ENCODE results near the gene MEG3.
"Not testable (repeated sequence)": the region's sequence is repeated elsewhere in the genome, so short reads cannot be mapped to it uniquely, and the experiment has no call there.

The MEG3 gene

DNA sequence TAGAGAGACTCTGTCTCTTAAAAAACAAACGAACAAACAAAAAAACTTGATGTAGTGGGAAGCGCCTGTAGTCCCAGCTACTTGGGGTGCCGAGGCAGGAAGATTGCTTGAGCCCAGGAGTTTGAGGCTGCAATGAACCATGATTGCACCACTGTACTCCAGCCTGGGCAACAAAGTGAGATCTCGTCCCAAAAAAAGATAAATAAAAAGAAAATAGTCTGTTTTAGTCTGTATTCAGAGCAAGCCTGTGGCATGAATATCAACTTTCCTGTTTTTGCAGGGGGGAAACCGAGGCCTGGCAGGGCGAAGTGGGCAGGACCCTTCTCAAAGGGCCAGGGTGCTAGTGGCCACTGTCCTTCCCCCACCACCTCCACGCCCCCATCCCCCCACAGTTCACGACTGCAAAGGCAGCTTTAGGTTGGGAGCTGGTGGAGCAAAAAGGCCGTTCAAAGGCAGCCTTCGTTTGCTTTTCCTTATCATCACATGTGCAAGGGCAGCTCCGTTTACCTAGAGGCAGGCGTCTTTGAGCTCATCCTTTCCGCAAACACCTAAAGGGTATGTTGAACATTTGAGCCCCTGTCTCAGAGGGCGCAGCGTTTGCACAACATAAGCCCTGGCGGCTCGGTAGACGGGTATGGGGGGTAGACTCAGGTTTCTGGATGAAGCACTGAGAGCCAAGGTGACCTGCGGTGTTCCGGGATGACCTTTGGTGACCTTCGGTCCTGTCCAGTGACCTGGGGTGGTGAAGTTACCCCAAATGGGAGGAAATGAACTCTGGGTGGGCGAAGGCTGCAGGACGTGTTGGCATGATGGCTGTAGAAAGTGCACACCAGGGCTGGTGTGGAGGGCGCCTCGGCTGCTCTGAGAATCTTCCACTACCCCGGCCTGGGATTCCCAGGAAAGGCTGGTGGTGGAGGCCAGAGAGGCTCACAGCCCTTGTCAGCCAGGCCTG, 8.7 kb upstream of the MEG3 start:
- DNase-seq, result no peak

- DNase-seq, result no peak
Observed at GRCh38 chr14:100818221-100818699, 7.7 kb upstream of the MEG3 start.

DNA sequence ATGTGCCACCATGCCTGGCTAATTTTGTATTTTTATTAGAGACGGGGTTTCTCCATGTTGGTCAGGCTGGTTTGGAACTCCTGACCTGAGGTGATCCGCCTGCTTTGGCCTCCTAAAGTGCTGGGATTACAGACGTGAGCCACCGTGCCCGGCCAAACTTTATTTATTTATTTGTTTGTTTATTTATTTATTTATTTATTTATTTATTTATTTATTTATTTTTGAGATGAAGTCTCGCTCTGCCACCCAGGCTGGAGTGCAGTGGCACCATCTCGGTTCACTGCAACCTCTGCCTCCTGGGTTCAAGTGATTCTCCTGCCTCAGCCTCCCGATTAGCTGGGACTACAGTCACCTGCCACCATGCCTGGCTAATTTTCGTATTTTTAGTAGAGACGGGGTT, 7.0 kb upstream of the MEG3 start:
- not testable (repeated sequence) for DNase-seq

GRCh38 chr14:100819453-100819828, 6.5 kb upstream of the MEG3 start:
- no peak for DNase-seq

DNA sequence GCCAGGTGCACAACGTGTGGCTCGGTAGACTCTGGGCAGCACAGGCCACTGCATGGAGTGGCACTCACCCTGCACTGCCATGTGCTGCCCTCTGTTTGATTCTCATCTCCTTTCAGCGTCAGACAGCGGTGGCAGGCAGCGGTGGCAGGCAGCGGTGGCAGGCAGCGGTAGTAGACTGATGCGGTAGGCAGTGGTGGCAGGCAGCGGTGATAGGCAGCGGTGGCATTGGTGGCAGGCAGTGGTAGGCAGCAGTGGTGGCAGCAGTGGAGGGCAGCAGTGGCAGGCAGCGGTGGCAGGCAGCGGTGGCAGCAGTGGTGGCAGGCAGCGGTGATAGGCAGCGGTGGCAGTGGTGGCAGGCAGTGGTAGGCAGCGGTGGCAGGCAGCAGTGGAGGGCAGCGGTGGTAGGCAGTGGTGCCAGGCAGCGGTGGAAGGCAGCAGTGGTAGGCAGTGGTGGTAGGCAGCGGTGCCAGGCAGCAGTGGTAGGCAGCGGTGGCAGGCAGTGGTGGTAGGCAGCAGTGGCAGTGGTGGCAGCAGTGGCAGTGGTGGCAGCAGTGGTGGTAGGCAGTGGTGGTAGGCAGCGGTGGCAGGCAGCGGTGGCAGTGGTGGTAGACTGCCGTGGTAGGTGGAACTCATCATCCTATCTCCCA, 6.0 kb upstream of the MEG3 start:
- no peak for DNase-seq

- no peak for DNase-seq
Observed at GRCh38 chr14:100820957-100821356, 5.0 kb upstream of the MEG3 start.

DNA sequence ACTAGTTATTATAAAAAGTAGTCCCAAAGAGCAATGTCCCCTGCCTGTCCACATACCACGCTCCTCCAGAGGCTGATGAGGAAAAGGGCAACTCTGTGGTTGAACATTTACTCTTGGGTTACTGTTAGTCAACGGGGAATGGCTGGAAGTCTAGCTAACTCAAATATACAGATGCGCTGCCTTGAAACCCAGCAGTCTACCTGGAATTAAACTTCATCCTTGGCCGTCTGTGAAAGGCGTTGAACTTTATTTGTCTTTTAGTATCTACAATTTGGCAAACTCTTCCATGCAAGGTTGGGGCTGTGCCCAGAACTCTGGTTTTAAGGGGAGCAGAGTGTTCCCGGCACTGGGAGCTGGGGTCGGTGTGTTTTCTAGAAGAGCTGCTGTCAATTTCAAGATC, 3.9 kb upstream of the MEG3 start:
- DNase-seq, result no peak

GRCh38 chr14:100822532-100823296, 3.2 kb upstream of the MEG3 start:
- DNase-seq, result no peak

DNA sequence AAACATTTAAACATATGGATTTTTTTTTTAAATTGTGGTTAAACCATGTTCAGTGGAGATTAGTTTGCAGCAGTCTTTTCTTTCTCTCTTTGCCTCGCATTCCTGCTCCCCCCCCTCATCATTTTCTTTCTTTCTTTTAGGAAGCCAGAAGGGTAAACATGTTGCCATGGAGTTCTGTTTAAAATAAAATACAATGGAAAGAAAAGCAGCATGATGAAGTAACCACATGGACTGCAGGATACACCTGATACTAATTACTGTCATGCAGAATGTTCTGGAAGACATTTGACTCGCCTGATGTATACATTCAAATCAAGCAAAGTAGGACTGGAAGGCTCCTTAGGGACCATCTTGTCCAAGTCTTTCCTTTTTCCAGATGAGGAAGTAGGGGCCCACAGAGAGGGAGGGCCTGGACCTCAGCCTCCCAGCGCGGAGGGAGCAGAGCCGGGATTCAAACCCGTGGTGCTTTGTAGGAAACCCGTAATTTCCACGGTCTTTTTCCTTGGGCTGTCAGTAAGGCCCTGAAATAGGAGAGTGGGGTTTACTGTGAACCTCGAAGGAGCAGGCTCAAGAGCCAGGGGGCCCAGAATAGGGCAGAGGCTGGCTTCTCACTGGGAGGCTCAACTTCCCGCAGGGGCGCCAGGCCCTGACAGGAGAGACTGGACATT, 2.4 kb upstream of the MEG3 start:
- no peak for DNase-seq

- DNase-seq, result no peak
Observed at GRCh38 chr14:100824091-100824551, 1.8 kb upstream of the MEG3 start.

- no peak for DNase-seq
Observed at GRCh38 chr14:100824901-100825712, 811 bp upstream of the MEG3 start.

- no peak for DNase-seq
Observed at GRCh38 chr14:100826391-100827100, 628 bp downstream of the MEG3 start.

DNA sequence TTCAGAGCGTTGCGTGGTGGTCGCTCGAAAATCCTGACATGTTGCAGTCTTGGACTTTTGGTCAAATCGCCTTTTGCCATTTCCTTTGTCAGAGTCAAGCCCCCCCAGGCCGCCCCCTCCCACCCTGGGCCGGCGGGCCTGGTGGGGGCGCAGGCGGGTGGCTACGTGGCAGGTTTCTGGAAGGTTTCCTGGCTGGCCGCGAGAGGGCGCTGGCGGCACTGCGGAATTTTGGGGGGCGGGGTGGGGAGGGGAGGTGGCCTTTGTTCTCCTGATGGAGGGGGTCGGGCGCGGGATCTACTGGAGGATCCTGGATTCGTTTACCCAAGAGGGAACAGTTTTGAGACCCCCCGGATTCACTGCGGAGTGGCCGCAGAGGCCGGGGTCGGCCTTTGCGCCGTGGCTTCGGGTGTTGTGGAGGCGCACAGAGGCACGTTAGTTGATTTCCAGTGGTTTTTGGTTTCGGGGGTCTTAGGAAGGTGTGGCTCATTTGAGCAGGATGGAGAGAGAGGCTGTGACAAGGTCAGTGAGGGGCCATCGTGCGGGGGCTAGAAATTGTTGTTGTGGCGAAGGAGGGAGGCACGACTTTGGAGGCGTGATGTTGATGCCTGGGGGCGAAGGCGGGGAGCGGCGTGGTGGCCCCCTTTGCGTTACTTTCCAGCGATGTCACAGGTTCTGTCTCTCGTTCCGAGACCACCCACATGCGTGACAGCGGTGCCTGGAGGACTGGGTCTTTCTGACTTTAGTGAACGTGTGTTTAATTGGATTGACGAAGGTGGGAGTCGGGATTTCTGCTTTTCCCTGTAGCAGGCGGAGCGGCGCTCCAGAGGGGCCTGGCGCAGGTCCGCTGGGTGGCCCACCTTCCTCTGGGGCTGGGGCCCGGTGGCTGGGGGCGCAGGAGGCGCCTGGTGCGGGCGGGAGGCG, 1.4 kb downstream of the MEG3 start:
- DNase-seq, result no peak

GRCh38 chr14:100828031-100828769, 2.3 kb downstream of the MEG3 start:
- no peak for DNase-seq

DNA sequence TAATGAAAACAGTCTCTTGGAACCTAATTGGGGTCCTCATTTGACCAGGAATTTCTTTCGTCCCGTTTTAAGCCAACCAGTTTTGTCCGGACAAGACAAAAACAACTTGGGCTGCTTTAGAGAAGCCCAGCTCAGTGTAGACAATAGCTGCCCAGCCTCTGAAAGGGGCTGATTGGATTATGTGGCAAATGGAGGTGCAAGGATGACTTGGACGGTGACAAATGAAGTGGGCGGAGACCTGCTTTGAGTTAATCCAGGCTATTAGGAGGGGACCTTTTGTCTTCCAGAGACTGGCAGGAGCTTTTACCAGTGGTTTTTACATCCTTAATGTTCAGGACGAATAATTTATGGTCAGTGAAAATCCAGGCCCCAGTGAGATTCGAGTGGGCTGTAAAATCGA, 4.8 kb downstream of the MEG3 start:
- no peak for DNase-seq

DNA sequence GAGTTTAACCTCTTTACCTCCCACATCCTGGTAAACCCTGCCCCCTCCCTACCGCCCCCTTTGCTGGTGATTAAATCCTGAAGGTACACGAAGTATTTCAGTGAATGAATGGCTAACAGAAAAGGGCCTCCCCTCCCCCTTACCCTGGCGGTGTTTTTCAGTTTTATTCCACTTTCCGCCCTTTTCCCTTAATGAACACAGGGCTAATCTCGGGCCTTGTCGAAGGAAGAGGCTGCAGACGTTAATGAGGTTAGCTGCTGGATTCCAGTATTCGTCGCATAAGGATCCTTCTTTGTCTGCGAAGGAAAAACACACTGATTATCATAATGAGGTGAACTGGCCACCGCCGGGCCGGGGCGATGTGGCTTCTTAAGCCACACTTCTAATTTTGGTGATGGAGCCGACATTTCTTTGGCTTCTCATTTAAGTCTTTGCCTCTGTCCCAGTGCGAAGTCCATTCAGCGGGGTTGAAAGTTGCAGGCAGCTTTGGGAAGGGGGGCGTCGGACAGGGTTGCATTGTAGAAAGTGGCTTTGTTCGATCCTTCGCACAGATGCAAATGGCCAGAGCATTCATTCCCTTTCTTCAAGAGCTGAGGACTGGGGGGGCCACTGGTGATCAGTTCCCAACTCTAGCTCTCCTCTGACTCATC, 6.5 kb downstream of the MEG3 start:
- DNase-seq, result no peak

DNA sequence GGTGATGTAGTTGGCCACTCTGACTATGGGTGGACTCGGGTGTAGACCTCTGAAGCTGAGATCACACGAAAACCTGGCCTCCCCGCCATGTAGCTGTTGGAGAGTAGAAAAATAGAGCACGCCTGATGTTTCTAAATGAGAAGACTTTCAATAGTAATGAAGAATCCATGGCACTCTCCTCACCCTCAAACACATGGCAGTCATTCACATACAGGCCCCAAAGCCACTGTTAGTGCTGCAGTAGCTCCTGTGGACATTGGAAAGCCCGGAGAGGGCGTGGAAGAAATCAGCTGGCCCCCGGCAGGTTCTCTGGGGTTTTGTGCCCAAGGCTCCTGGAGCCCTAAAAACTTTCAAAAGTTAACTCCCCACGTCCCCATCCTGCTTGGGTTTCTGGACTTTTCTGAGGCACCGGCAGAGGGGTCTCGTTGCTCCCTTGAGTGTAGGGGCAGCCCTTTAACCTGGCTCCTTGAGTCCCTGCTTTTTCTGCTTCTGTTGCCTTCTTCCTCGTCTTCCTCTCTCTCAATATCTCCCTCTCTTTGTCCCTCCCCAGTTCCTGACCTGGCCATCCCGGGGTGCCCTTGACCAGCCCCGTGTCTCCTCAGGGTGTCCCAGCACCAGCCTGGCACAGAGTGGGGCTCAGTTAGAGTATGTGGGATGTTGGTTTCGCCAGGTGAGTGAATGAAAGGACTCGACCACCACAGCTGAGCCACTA, 8.3 kb downstream of the MEG3 start:
- no peak for DNase-seq

Measured in activated effector memory CD4-positive, alpha-beta T cell treated with Interleukin-2 at 50 U/mL for 16 hours (primary cell).